HEK293 (cell line): Measurements from ENCODE around the gene MMP27.

Experiments used
- CTCF ChIA-PET: fragments of 350-600 bp; formaldehyde crosslinking; extraction: SDS; loops from one replicate; lab custom pipeline; 2021; ENCODE audit warnings: antibody characterized with exemption; lab: Yijun Ruan, JAX
- POLR2A ChIA-PET: fragments of 300-600 bp; formaldehyde crosslinking; extraction: SDS; loops from one replicate; lab custom pipeline; 2020; ENCODE audit warnings: antibody characterized with exemption, inconsistent platforms; lab: Yijun Ruan, JAX
- H3K27ac ChIP-seq: fragments of 200-500 bp; sonication (Bioruptor generic); 2 replicates; pipeline ENCODE4 v1.5.1; 2014; ENCODE audit warnings: low read depth, low read length, control low read depth, inconsistent platforms; ENCODE audit errors: extremely low read depth
- H3K36me3 ChIP-seq, 2 experiments: fragments of 200-500 bp in 1 of 2; sonication (Bioruptor generic) in 1 of 2; 1 replicate in 1 of 2; 2 replicates in 1 of 2; pipeline ENCODE4 v1.5.1; 2014 to 2017; ENCODE audit warnings: inconsistent platforms in 2 of 2, low read length in 2 of 2; ENCODE audit not compliant: control insufficient read depth in 2 of 2, insufficient read depth in 1 of 2
- H3K4me1 ChIP-seq: fragments of 200-500 bp; sonication (Bioruptor generic); 2 replicates; pipeline ENCODE4 v1.5.1; 2014; ENCODE audit warnings: mild to moderate bottlenecking, low read length, inconsistent platforms; ENCODE audit not compliant: control insufficient read depth, insufficient read depth
- H3K4me3 ChIP-seq: 2 replicates; pipeline ENCODE4 v1.5.1; 2011; ENCODE audit warnings: low read depth, mild to moderate bottlenecking, control low read depth, low read length, moderate library complexity
- H3K9me3 ChIP-seq: fragments of 200-500 bp; sonication (Bioruptor generic); 2 replicates; pipeline ENCODE4 v1.5.1; 2014; ENCODE audit warnings: low read depth, low read length, inconsistent platforms; ENCODE audit not compliant: control insufficient read depth, insufficient read depth
- IKZF3 ChIP-seq: fragments of 450-650 bp; IDR thresholded peaks from 2 replicates; pipeline ENCODE4 v1.5.0; 2018; ENCODE audit warnings: missing biosample characterization, mild to moderate bottlenecking, missing genetic modification characterization, moderate library complexity
- OSR2 ChIP-seq: fragments of 450-650 bp; formaldehyde crosslinking; IDR thresholded peaks from 2 replicates; pipeline ENCODE4 v1.5.1; 2016; ENCODE audit warnings: missing biosample characterization, missing genetic modification characterization
- SP3 ChIP-seq: fragments of 450-650 bp; formaldehyde crosslinking; IDR thresholded peaks from 2 replicates; pipeline ENCODE4 v1.5.1; 2016; ENCODE audit warnings: missing biosample characterization, missing genetic modification characterization
- TCF7L2 ChIP-seq: IDR thresholded peaks from 2 replicates; pipeline ENCODE4 v1.6.1; 2011; ENCODE audit warnings: low read depth, mild to moderate bottlenecking, inconsistent platforms, low read length, moderate library complexity, borderline replicate concordance
- ZBTB17 ChIP-seq: fragments of 450-650 bp; formaldehyde crosslinking; IDR thresholded peaks from 2 replicates; pipeline ENCODE4 v1.5.1; 2016; ENCODE audit warnings: missing biosample characterization, missing genetic modification characterization
- ZBTB20 ChIP-seq: fragments of 450-650 bp; formaldehyde crosslinking; IDR thresholded peaks from 2 replicates; pipeline ENCODE4 v1.5.1; 2016; ENCODE audit warnings: missing biosample characterization, missing genetic modification characterization
- ZBTB48 ChIP-seq: fragments of 450-650 bp; formaldehyde crosslinking; IDR thresholded peaks from 2 replicates; pipeline ENCODE4 v1.5.1; 2016; ENCODE audit warnings: missing biosample characterization, missing genetic modification characterization
- ZEB2 ChIP-seq: fragments of 450-650 bp; formaldehyde crosslinking; IDR thresholded peaks from 2 replicates; pipeline ENCODE4 v1.5.1; 2016; ENCODE audit warnings: missing biosample characterization, missing genetic modification characterization
- ZFP37 ChIP-seq: fragments of 450-650 bp; formaldehyde crosslinking; IDR thresholded peaks from 2 replicates; pipeline ENCODE4 v1.5.1; 2016; ENCODE audit warnings: missing biosample characterization, missing genetic modification characterization
- ZNF140 ChIP-seq: fragments of 450-650 bp; formaldehyde crosslinking; IDR thresholded peaks from 2 replicates; pipeline ENCODE4 v1.5.1; 2016; ENCODE audit warnings: missing biosample characterization, missing genetic modification characterization
- ZNF175 ChIP-seq: fragments of 450-650 bp; formaldehyde crosslinking; IDR thresholded peaks from 2 replicates; pipeline ENCODE4 v1.5.1; 2016; ENCODE audit warnings: missing biosample characterization, missing genetic modification characterization
- ZNF19 ChIP-seq: fragments of 450-650 bp; formaldehyde crosslinking; IDR thresholded peaks from 2 replicates; pipeline ENCODE4; 2016; ENCODE audit warnings: missing biosample characterization, missing genetic modification characterization, low read depth
- ZNF311 ChIP-seq: fragments of 450-650 bp; formaldehyde crosslinking; IDR thresholded peaks from 2 replicates; pipeline ENCODE4 v1.5.1; 2017; ENCODE audit warnings: missing biosample characterization, missing genetic modification characterization, borderline replicate concordance
- ZNF324 ChIP-seq: fragments of 450-650 bp; formaldehyde crosslinking; IDR thresholded peaks from 2 replicates; pipeline ENCODE4 v1.5.1; 2016; ENCODE audit warnings: missing biosample characterization, missing genetic modification characterization
- ZNF558 ChIP-seq: fragments of 450-650 bp; formaldehyde crosslinking; IDR thresholded peaks from 2 replicates; pipeline ENCODE4 v1.5.1; 2016; ENCODE audit warnings: missing biosample characterization, missing genetic modification characterization
- ZNF626 ChIP-seq: fragments of 450-650 bp; sonication (Bioruptor Pico); formaldehyde crosslinking; IDR thresholded peaks from 2 replicates; pipeline ENCODE4 v1.5.1; 2018; ENCODE audit warnings: missing biosample characterization, missing genetic modification characterization, inconsistent platforms
- ZNF660 ChIP-seq: fragments of 450-650 bp; IDR thresholded peaks from 2 replicates; pipeline ENCODE4 v1.5.1; 2018; ENCODE audit warnings: missing biosample characterization, mild to moderate bottlenecking, missing genetic modification characterization
- ZNF701 ChIP-seq: fragments of 450-650 bp; formaldehyde crosslinking; IDR thresholded peaks from 2 replicates; pipeline ENCODE4 v1.5.1; 2016; ENCODE audit warnings: missing biosample characterization, missing genetic modification characterization
- ZNF768 ChIP-seq: fragments of 450-650 bp; formaldehyde crosslinking; IDR thresholded peaks from 2 replicates; pipeline ENCODE4 v1.5.1; 2018; ENCODE audit warnings: missing biosample characterization, mild to moderate bottlenecking, missing genetic modification characterization
- TF ChIP-seq, protein P1 (sequence below): fragments of 450-650 bp; formaldehyde crosslinking; IDR thresholded peaks from 2 replicates; pipeline ENCODE4 v1.5.1; 2016; ENCODE audit warnings: missing biosample characterization, missing genetic modification characterization
- TF ChIP-seq, protein P2 (sequence below): fragments of 450-650 bp; formaldehyde crosslinking; IDR thresholded peaks from 2 replicates; pipeline ENCODE4; 2016; ENCODE audit warnings: missing biosample characterization, missing genetic modification characterization
- TF ChIP-seq, protein P3 (sequence below): fragments of 450-650 bp; formaldehyde crosslinking; IDR thresholded peaks from 2 replicates; pipeline ENCODE4 v1.5.1; 2017; ENCODE audit warnings: missing biosample characterization, missing genetic modification characterization
- TF ChIP-seq, protein P4 (sequence below): fragments of 450-650 bp; formaldehyde crosslinking; conservative IDR thresholded peaks from 2 replicates; pipeline ENCODE4 v1.5.1; 2016; ENCODE audit warnings: low read depth, missing biosample characterization, missing genetic modification characterization
- TF ChIP-seq, protein P5 (sequence below): fragments of 450-650 bp; formaldehyde crosslinking; IDR thresholded peaks from 2 replicates; pipeline ENCODE4 v1.5.1; 2016; ENCODE audit warnings: missing biosample characterization, missing genetic modification characterization

The MMP27 gene

DNA sequence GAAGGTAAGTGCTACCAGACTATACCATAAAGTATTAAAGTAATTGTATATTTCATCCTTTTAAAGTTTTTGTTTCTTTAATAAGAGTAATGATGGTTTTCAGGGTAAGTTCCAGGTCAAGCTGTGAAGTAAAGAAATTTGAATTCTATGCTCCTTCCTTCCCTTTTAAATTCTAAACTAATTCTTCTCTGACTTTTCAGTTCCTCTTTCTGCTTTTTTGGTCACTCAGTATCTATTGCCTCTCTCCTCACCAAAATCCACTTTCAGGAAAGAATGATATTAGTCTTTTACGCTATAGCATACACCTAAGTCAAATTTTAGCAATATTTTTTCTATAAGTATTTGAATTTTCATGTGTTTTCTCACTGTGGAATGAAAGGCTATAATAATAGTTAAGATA is 11.0 kb upstream of the MMP27 start (continued):
- TF ChIP-seq, protein P1, sequence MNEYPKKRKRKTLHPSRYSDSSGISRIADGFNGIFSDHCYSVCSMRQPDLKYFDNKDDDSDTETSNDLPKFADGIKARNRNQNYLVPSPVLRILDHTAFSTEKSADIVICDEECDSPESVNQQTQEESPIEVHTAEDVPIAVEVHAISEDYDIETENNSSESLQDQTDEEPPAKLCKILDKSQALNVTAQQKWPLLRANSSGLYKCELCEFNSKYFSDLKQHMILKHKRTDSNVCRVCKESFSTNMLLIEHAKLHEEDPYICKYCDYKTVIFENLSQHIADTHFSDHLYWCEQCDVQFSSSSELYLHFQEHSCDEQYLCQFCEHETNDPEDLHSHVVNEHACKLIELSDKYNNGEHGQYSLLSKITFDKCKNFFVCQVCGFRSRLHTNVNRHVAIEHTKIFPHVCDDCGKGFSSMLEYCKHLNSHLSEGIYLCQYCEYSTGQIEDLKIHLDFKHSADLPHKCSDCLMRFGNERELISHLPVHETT (tag by site-specific recombination) = no peak
- no peak for TF ChIP-seq OSR2 (tag by site-specific recombination)
- no peak for TF ChIP-seq ZNF768
- TF ChIP-seq ZBTB17 (tag by site-specific recombination) = no peak
- TF ChIP-seq, all 188 proteins: peak for 0

DNA sequence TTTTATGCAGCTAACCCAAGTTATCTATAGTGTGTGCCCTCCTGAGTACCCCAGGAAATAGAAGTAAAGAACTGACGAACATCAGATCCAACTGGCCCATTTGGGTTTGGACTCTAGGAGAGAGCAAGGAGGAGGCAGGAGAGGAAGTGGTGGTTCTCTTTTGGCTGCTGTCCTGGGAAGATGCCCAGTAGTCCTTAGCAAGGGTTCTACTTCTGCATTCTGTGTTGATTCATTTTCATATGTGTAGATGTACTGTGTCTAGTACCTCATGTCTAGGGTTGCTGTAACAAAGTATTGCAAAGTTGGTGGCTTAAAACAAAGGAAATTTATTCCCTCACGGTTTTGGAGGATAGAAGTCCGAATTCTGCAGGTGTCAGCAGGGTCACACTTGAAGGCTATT is 6.6 kb upstream of the MMP27 start:
- ChIA-PET CTCF (no interaction called here), POLR2A (no interaction called here)
- H3K4me1 ChIP-seq = no peaks in the 10 kb centered on the region
- no peak overlapping the region for H3K27ac ChIP-seq
- no peaks in the 10 kb centered on the region for H3K9me3 ChIP-seq
- no peak for TF ChIP-seq ZNF19 (tag by site-specific recombination)
- no peak for TF ChIP-seq ZNF558
- TF ChIP-seq ZNF140 (tag by site-specific recombination) = no peak
- no peak for TF ChIP-seq TCF7L2
- TF ChIP-seq ZNF768 = no peak
- TF ChIP-seq, protein P2, sequence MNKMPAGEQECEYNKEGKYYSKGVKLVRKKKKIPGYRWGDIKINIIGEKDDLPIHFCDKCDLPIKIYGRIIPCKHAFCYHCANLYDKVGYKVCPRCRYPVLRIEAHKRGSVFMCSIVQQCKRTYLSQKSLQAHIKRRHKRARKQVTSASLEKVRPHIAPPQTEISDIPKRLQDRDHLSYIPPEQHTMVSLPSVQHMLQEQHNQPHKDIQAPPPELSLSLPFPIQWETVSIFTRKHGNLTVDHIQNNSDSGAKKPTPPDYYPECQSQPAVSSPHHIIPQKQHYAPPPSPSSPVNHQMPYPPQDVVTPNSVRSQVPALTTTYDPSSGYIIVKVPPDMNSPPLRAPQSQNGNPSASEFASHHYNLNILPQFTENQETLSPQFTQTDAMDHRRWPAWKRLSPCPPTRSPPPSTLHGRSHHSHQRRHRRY = no peak
- TF ChIP-seq ZEB2 = no peak
- TF ChIP-seq ZNF175 (tag by site-specific recombination) = no peak
- no peak for TF ChIP-seq ZNF311 (tag by site-specific recombination)
- no peak for TF ChIP-seq ZBTB20 (tag by site-specific recombination)
- no peak for TF ChIP-seq ZNF660 (tag by site-specific recombination)
- no peak for TF ChIP-seq ZFP37 (tag by site-specific recombination)
- TF ChIP-seq IKZF3 (tag by site-specific recombination) = no peak
- no peak for TF ChIP-seq ZNF626 (tag by site-specific recombination)
- TF ChIP-seq, protein P3, sequence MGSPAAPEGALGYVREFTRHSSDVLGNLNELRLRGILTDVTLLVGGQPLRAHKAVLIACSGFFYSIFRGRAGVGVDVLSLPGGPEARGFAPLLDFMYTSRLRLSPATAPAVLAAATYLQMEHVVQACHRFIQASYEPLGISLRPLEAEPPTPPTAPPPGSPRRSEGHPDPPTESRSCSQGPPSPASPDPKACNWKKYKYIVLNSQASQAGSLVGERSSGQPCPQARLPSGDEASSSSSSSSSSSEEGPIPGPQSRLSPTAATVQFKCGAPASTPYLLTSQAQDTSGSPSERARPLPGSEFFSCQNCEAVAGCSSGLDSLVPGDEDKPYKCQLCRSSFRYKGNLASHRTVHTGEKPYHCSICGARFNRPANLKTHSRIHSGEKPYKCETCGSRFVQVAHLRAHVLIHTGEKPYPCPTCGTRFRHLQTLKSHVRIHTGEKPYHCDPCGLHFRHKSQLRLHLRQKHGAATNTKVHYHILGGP (tag by site-specific recombination) = no peak
- H3K4me3 ChIP-seq = no peak overlapping the region
- no peaks in the 10 kb centered on the region for H3K36me3 ChIP-seq

DNA sequence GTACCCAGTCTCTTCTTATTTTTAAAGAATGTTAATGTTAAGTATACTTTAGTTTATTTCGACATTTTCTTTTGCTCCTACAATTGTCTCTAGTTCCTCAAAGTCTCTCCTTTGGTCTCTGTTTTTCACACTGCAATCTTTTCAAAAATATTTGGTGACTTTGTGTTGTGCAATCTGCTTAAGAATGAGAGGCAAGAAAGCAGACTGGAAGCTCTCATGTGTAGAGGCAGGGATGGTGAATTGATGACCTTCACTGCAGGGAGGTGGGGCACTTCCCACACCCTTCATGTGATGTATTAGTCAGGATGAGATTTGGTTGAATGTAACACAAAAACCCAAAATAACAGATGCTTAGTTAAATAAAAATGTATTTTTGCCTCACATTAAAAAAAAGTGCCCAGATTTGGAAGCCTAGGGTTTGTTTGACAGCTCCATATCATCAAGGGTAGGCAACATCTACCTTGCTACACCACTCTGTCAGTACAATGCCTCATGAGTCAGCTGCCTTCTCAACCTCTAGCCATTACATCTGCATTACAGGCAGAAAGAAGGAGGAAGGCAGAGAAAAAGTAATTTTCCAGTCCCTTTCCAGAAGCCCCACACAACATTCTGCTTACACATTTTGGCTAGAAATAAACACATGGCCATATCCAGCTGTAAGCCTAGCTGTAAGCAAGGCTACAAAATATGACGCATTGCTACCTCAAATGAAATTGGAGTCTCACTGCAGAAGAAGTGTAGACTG is 3.8 kb upstream of the MMP27 start:
- no peak overlapping the region for H3K27ac ChIP-seq
- H3K4me1 ChIP-seq = no peaks in the 10 kb centered on the region
- H3K9me3 ChIP-seq = no peaks in the 10 kb centered on the region
- H3K4me3 ChIP-seq = no peak overlapping the region
- H3K36me3 ChIP-seq = no peaks in the 10 kb centered on the region
- ChIA-PET POLR2A (no interaction called here), CTCF (interaction anchor here (0.6 to 1.7 kb wide), 2 partner anchors 24 to 415 kb away, joined by 5 read pairs; no protein-coding TSS in a partner anchor)
- TF ChIP-seq ZBTB48 (tag by site-specific recombination) (no peak), ZNF324 (tag by site-specific recombination) (no peak), SP3 (tag by site-specific recombination) (no peak), ZNF701 (tag by site-specific recombination) (no peak), ZFP37 (tag by site-specific recombination) (no peak)
- TF ChIP-seq, protein P4, sequence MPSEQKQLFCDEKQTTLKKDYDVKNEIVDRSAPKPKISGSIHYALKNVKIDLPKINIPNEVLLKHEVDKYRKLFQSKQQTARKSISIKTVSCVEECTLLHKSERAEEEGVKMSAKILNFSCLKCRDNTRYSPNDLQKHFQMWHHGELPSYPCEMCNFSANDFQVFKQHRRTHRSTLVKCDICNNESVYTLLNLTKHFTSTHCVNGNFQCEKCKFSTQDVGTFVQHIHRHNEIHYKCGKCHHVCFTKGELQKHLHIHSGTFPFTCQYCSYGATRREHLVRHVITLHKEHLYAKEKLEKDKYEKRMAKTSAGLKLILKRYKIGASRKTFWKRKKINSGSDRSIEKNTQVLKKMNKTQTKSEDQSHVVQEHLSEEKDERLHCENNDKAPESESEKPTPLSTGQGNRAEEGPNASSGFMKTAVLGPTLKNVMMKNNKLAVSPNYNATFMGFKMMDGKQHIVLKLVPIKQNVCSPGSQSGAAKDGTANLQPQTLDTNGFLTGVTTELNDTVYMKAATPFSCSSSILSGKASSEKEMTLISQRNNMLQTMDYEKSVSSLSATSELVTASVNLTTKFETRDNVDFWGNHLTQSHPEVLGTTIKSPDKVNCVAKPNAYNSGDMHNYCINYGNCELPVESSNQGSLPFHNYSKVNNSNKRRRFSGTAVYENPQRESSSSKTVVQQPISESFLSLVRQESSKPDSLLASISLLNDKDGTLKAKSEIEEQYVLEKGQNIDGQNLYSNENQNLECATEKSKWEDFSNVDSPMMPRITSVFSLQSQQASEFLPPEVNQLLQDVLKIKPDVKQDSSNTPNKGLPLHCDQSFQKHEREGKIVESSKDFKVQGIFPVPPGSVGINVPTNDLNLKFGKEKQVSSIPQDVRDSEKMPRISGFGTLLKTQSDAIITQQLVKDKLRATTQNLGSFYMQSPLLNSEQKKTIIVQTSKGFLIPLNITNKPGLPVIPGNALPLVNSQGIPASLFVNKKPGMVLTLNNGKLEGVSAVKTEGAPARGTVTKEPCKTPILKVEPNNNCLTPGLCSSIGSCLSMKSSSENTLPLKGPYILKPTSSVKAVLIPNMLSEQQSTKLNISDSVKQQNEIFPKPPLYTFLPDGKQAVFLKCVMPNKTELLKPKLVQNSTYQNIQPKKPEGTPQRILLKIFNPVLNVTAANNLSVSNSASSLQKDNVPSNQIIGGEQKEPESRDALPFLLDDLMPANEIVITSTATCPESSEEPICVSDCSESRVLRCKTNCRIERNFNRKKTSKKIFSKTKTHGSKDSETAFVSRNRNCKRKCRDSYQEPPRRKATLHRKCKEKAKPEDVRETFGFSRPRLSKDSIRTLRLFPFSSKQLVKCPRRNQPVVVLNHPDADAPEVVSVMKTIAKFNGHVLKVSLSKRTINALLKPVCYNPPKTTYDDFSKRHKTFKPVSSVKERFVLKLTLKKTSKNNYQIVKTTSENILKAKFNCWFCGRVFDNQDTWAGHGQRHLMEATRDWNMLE (tag by site-specific recombination) = no peak
- TF ChIP-seq, protein P5, sequence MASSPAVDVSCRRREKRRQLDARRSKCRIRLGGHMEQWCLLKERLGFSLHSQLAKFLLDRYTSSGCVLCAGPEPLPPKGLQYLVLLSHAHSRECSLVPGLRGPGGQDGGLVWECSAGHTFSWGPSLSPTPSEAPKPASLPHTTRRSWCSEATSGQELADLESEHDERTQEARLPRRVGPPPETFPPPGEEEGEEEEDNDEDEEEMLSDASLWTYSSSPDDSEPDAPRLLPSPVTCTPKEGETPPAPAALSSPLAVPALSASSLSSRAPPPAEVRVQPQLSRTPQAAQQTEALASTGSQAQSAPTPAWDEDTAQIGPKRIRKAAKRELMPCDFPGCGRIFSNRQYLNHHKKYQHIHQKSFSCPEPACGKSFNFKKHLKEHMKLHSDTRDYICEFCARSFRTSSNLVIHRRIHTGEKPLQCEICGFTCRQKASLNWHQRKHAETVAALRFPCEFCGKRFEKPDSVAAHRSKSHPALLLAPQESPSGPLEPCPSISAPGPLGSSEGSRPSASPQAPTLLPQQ = no peak
